Astrocyte of the cerebellum (primary cell): ENCODE measurements around the gene PPP1R9B.

Experiments used
- DNase-seq: peaks from one replicate; pipeline ENCODE4 v3.0.0-alpha.2; 2011; ENCODE audit warnings: low read depth
- H3K4me3 ChIP-seq: 2 replicates; pipeline ENCODE4 v1.5.1; 2011; ENCODE audit warnings: mild to moderate bottlenecking, low read depth, low read length, moderate library complexity
- in situ Hi-C: cut with HindIII; loops from 2 replicates; pipeline ENCODE4 v1.10.0; 2017; ENCODE audit warnings: low sequenced_read_pairs
- TF ChIP-seq, protein P1 (sequence below): IDR thresholded peaks from 2 replicates; pipeline ENCODE4 v1.5.1; 2012; ENCODE audit warnings: low read length, low read depth, moderate library complexity, mild to moderate bottlenecking; ENCODE audit errors: missing control alignments

Gene PPP1R9B

DNA sequence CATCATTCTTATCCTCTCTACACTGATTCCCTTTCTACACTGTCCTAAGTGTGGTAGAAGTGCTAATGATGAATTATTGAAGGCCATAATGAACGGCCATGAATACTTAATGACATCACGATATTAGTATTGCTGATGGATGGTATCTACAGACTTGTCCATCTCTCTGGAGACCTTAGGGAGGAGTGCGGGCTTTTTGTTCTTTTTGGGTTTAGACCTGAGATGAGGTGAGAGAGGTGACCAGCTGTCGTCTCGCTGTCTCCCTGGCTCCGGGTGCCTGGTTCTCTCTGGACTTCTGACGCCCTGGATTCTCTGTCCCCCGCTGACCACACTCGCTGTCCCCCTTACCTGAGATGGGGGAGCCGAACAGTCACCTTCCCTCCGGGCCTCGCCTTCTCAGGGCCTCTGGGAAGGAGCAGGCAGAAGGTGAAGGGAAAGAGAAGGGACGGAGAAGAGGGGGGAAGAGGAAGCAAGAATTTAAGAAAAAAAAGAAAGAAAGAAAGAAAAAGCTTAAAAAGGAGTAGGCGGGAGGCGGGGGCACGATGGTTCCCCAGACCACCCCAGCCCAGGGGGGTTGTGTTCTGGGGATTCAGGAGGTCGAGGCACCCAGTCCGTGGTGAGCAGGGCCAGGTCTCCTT lies 32.4 kb upstream of the PPP1R9B start:
- DNase-seq: no peak
- in situ Hi-C loops: no loop called here
- TF ChIP-seq, protein P1, sequence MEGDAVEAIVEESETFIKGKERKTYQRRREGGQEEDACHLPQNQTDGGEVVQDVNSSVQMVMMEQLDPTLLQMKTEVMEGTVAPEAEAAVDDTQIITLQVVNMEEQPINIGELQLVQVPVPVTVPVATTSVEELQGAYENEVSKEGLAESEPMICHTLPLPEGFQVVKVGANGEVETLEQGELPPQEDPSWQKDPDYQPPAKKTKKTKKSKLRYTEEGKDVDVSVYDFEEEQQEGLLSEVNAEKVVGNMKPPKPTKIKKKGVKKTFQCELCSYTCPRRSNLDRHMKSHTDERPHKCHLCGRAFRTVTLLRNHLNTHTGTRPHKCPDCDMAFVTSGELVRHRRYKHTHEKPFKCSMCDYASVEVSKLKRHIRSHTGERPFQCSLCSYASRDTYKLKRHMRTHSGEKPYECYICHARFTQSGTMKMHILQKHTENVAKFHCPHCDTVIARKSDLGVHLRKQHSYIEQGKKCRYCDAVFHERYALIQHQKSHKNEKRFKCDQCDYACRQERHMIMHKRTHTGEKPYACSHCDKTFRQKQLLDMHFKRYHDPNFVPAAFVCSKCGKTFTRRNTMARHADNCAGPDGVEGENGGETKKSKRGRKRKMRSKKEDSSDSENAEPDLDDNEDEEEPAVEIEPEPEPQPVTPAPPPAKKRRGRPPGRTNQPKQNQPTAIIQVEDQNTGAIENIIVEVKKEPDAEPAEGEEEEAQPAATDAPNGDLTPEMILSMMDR: no peak
- H3K4me3 ChIP-seq: no peak overlapping the region

DNA sequence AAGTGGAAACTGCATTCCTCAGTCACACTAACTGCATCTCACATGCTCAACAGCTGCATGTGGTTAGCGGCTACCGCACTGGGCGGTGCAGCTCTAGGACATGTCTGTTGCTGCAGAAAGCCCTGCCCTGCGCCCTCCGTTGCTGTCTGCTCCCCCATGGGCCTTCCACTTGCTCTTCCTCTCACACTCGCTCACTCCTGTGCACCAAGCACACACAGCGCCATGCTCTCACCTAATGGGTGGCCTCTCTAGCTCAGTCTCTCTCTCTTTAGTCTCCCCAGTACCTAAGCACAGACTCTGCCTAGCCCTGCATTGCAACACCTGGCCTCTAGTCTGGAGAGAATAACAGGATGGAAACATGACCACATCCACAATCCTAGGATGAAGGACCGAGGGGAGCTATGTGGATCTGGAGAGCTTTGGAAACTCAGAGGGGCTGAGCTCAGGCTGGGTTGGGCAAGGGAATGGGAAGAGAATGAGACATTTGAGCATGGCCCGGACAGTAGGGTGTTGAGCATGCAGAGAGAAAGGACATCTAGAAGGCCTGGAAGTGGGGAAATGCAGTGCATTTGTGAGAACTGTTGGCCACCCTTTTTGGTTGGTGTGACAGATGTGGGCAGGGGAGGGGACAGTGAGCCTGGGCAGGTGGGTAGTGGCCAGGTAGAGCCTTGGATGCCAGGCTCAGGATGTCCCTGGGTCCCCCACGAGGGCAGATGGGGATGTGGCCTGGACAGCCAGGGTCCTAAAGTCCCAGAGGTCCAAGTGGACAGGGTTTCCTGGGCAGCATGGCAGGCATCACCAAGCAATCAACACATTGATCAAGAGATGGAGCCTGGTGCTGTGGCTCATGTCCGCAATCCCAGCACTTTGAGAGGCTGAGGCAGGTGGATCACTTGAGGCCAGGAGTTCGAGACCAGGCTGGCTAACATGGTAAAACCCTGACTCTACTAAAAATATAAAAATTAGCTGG lies 31.4 kb upstream of the PPP1R9B start:
- in situ Hi-C loops: no loop called here
- TF ChIP-seq, protein P1: peak; percentile 10
- DNase-seq: no peak
- H3K4me3 ChIP-seq: no peak overlapping the region

DNA sequence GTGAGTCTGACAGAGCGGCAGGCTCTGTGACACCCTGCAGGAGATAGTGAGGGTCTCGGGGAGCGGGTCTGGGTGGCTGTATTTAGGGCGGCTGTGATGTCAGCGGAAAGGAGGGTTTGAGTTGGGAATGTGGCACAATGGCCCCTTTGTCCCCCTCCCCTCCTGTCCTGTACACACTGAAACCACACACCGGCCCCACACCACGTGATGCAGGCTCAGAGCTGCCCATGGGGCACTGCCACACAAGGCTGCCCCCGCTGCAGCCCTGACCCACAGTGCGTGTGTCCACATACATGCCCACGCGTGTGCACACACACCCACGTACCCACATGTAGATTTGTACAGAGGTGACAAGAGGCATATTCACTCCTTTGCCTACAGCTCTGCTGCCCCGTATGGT lies 30.7 kb upstream of the PPP1R9B start:
- H3K4me3 ChIP-seq: no peak overlapping the region
- no peak for DNase-seq
- in situ Hi-C loops: no loop called here
- TF ChIP-seq, protein P1: no peak

DNA sequence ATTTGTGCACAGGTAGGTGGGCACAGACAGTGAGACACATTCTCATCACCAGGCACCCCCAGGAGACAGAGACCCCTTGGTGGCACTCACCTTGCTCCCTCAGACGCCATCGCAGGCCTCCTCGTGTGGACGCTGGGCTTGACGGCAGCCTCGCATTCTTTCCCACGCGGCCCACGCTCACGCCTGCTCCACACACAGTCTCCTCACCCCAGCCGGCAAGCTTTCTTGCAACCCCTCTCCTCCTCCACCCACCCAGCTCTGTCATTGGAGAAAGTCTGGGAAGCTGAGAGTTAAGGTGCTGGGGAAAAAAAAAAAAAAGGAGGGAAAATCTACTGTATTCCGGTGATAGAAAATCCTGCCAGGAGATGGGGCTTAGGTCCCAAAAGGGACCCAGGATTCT lies 30.1 kb upstream of the PPP1R9B start:
- no peak overlapping the region for H3K4me3 ChIP-seq
- in situ Hi-C loops: no loop called here
- DNase-seq: no peak
- TF ChIP-seq, protein P1: no peak

DNA sequence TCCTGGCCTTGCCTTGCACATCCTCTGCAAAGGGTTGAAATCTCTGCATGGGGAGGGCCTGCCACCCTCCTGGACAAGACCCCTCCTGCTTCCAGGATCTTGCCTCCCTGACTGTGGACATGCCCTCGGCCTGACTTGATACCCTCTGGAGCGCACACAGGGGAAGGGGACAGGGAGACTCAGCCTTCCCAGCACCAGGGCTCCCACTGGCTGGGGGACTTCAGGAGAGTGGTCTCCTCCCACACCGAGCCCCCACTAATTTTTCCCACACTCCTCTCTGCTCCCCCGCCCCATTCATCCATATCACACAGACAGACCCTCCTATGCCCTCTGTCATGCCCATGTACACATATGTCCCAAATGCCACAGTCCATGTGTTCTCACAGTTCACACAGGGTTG lies 29.6 kb upstream of the PPP1R9B start:
- H3K4me3 ChIP-seq: no peak overlapping the region
- in situ Hi-C loops: no loop called here
- TF ChIP-seq, protein P1: no peak
- DNase-seq: no peak

DNA sequence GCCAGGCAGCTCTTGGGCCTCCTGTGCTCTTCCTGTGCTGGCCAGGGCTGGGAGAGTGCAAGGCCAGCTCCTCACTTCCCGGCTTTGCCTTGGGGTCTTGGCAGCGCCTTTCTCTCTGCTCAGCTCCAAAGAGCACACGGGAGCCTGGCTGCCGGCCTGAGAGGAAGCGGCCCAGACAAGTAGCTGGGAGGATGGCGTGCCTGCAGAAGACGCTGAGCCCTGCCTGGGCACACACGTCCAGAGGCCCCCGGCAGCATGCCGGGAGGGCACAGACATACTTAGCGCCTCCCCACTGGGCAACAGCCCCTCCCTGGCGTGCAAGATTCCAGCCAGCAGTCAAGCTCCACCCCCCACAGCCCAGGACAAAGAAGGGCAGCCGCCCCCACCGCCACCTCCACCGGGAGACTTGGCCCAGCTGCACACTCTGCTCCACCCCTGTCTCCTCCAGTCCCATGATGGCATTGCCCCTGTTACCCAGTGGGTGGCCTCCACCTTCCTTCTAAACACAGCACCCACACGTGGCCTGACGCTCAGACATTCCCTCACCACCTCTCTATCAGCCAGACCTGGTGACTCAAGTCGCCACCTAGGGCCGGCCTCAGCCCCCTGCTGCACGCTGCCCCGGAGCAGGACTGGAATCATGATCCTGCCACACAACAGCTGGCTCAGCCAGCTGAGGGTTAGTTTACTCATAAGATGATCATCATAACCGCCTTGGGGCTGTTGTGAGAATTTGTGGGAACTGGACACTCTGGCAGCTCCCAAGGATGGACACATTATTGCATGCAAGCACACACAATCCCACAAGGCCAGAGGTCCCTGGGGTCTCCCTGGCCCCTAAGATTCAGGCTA lies 27.7 kb upstream of the PPP1R9B start:
- TF ChIP-seq, protein P1: peak; percentile 54
- H3K4me3 ChIP-seq: no peak overlapping the region
- DNase-seq: peak; percentile 84
- in situ Hi-C loops: loop anchor here (10.0 kb wide), 1 partner anchor 117 kb away; no protein-coding TSS in a partner anchor
